ENCODE data around the gene AFF2.

The AFF2 gene

GRCh38 chrX:148592595-148592994 lies 92.2 kb downstream of the AFF2 start:
- DNase-seq = no peak

DNA sequence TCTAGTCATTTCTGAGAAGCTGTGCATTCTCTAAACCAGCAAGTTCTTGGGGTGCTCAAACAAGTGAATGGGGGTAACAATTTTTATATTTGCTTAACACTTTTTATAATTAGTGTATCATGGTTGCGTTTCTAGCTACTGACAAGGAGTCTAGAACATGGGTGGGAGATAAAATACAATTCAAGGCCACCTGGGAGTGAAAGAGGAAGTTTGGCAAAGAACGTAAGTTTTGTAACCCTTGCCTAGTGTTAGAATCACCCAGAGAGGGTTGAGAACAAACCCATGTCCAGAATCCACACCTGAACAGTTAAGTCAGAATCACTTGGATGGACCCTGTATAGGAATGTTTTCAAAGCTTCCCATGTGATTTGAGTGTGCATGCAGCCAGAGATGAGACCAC lies 92.7 kb downstream of the AFF2 start:
- no peak for DNase-seq

DNA sequence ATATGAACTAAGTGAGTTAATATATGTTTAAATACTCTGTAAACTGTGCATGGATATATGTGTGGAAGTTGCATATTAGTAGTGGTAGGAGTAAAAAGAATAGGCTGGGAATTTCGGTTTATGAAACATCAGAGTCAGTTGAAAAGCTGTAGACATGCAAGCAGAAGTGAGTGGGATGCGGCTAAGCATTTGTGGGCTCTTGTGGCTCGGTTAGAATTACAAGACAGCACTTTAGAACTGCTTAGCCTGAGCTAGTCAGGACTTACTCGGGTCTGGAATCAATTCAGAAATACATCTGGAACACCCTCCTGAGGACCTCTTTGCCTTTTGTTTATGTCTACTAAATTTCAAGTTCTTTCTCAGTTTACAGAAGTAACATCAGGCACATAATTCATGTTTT lies 93.6 kb downstream of the AFF2 start:
- DNase-seq = no peak

DNA sequence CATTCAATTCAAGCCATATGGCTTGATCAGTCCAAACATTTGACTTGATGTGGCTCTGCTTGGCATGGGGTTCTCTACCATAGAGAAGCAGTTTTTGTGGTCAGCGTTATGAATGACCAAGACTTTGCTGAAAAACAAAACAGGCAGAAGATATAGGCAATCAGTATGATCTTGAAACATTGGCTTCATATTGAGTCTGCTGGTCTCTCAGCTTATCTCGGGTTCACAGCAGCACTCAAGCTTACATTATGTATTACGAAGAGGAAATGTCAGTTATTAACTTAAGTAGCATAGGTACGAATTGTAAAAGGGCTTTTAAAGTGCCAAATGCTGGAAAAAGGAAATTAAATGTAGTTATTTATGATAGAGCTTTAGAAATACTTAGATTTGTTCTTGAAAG lies 99.0 kb downstream of the AFF2 start:
- DNase-seq = no peak

DNA sequence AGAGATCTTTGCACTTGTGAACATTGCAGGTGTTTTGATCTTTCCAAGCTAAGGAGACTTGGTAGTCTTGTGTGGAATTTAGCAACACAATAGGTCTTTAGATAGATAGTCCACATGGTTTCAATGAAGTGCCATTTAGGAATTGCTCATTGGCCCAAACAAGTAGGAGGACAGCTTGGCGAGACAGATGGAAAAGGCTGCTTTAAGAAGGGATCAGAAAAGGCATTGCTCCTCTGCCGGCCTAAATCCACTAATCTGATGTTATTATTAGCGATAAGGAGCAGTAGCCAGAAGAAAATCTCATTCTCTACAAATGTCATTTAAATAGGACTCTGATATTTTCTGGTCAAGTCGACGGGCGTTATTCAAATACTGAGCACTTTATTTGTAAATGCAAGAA lies 99.7 kb downstream of the AFF2 start:
- DNase-seq = no peak

DNA sequence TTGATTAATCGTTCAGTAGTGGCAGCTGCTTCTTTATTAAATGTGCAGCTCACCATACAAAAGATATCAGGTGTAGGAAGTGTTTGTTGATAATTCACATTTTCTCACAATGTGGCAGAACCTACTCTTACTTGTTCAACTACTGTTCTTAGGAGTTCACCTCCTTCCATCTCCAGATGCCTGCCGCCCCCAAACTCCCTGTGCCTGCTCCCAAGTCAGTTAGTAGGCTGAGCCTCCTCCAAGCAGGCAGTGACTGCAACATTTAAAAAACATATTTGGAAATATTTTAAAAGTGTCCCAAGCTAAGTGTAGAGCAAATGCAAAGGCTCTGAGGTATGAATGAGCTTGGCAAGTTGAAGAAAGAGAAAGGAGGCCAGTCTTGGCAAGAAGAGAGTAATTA lies 100.2 kb downstream of the AFF2 start:
- DNase-seq = no peak

DNA sequence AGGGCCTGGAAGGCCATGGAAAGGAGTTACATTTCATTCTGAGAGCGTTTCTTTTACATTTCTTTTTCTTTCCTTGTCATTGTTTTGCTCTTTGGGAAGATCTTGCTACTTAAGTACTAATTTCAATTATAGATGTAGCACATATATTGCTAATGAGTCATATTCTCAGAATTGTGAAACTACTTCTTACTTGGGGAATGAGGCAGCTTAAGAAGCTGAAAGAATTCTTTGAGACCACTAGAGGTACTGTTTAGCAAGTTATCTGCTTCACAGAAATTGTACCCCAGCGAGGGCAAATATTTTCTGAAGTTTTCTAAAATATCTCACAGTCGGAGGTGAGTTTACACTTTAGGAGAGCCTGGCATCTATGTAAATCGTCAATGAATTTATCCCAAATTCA lies 100.6 kb downstream of the AFF2 start:
- DNase-seq = no peak

GRCh38 chrX:148609515-148610327 lies 109.3 kb downstream of the AFF2 start:
- DNase-seq = no peak

- DNase-seq = no peak
These were observed 109.9 kb downstream of the AFF2 start for GRCh38 chrX:148610328-148610698.

GRCh38 chrX:148611993-148612392 lies 111.6 kb downstream of the AFF2 start:
- DNase-seq = no peak

GRCh38 chrX:148612431-148612830 lies 112.0 kb downstream of the AFF2 start:
- no peak for DNase-seq

DNA sequence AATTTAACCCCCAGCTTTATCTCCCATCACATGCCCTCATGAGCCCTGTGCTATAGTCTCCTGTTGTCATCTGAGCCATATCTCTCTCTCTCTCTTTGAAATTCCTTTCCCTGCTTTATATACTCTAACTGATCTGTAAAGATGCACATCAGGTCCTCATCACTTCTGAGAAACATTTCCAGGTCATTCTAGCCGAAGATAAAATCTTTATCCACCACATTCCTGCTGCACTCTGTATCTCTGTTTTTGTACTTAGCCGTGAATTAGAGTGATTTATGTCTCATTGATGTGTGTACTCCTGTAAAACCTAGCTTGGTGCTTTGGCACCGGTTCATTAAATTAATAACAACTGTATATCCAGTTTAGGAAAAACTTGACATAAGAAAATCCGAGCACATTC lies 113.2 kb downstream of the AFF2 start:
- no peak for DNase-seq

DNA sequence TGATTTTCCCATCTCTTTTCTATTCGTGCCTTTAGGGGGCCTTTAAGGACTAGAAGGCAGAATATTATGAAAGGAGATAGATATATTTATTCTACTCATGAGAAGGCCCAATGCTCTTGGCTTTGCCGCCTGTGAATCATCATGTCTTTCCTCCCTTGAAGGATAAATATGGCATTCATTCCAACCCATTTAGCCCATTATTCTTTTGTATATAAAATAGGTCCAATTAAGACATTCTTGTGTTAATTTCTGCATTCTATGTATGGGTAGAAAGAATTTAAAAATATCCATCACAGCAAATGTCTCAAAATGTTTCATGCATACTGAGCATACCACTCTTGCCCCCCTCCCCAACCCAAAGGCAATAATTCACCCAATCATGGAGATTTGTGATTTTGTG lies 115.1 kb downstream of the AFF2 start:
- DNase-seq = no peak

- no peak for DNase-seq
These were observed 118.3 kb downstream of the AFF2 start for GRCh38 chrX:148618470-148619445.

DNA sequence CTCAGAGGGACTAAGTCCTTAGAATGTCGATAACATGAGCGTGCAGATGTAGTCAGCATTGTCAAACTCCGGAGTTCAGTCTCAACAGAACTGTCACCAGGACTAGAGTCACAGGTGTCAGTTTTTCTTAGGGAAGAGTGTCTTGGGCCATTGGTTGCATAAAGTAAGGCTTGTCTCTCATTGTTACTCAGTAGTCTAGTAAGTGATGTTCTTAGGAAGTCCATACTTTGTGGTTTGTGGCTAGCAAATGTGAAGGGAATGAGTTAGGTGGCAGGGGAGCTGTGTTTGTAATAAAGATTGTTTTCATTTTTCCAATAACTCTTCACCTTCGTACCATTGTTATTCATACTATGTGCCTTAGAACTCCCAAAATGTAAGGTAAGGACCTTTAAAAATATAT lies 119.6 kb downstream of the AFF2 start:
- no peak for DNase-seq

- no peak for DNase-seq
These were observed 124.6 kb downstream of the AFF2 start for GRCh38 chrX:148624951-148625474.

DNA sequence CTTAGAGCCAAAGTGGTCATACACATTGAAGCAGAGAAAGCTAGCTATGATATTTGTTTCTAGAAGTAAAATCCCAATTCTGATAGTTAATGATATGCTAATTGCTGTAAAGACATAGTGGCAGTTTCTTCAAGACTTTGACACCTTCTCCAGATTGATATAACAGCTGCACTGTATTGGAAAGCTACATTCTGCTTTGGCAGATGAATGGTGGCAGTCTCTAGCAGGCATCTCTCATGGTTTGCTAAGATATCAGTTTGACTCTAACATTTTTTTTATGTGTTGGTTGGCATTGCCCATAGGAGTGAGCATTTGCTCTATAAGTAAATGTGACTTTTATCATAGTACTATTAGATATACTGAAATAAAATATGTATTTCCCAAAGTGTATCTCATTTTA lies 128.2 kb downstream of the AFF2 start:
- no peak for DNase-seq

DNA sequence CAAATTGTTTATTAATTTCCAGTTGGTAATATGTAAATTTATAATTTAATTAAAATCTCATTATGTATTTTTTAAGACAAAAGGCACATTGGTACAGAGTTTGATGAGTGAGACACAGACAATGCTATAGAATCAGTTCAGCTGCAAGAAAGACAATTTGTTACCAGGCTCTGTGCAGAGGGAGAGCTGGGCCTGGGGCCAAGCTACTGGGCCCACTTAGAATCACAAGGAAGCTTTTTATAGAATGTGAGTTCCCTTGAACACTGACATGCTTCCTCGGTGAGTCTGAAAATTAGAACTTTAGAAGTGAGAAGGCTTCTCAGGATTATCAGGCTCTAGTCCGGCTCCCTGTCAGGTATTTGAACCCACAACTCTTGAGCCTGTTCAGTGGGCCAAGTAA lies 129.0 kb downstream of the AFF2 start:
- no peak for DNase-seq

- DNase-seq = no peak
These were observed 132.0 kb downstream of the AFF2 start for GRCh38 chrX:148632444-148632843.

GRCh38 chrX:148633218-148633908 lies 132.9 kb downstream of the AFF2 start:
- no peak for DNase-seq

DNA sequence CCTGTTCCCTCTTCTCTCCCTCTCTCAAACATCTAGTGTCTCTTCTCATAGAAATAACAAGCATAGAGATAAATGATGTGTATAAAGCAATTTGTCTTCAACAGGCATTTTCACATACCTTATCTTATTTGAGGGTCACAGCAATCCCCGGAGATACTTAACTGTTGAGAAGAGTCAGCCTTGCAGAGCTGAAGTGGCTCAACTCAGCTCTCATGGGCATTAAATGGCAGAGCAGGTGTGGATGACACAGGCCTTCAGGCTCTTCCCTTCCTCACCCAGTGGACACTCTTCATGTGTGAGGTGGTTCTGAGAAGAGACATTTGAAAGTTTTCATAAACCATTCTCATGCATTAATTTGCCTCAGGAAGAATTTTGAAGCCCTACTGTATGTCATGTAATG lies 134.2 kb downstream of the AFF2 start:
- no peak for DNase-seq

GRCh38 chrX:148643460-148643859 lies 143.0 kb downstream of the AFF2 start:
- no peak for DNase-seq

- no peak for DNase-seq
These were observed 147.2 kb downstream of the AFF2 start for GRCh38 chrX:148647651-148648050.

All from SIG-M5 (cell line).